Osteoblast (primary cell): ENCODE data around the gene KCNJ13. TPM values are rescaled to one million over a fixed set of nuclear protein-coding genes. Genes with fewer than 3 reads are reported as not detected.

Source experiments
- DNase-seq: peaks from one replicate; pipeline ENCODE4 v3.0.0; 2011; ENCODE audit warnings: low spot score, mixed read lengths; ENCODE audit not compliant: insufficient read length; ENCODE audit errors: missing footprints
- H2AFZ ChIP-seq: 2 replicates; pipeline ENCODE4 v1.6.0; 2011; ENCODE audit warnings: mild to moderate bottlenecking, low read length
- H3K27ac ChIP-seq: 2 replicates; pipeline ENCODE4 v1.5.1; 2011; ENCODE audit warnings: mild to moderate bottlenecking, low read depth, low read length, moderate library complexity
- H3K27me3 ChIP-seq: 2 replicates; pipeline ENCODE4 v1.6.0; 2012; ENCODE audit warnings: mild to moderate bottlenecking, control low read depth, inconsistent platforms, low read length, moderate library complexity; ENCODE audit not compliant: insufficient read depth
- H3K36me3 ChIP-seq: 2 replicates; pipeline ENCODE4 v1.5.1; 2011; ENCODE audit warnings: mild to moderate bottlenecking, low read length, control low read depth, moderate library complexity; ENCODE audit not compliant: insufficient read depth
- H3K4me1 ChIP-seq: 2 replicates; pipeline ENCODE4 v1.5.1; 2011; ENCODE audit warnings: mild to moderate bottlenecking, low read length, control low read depth, moderate library complexity; ENCODE audit not compliant: insufficient read depth
- H3K4me2 ChIP-seq: 2 replicates; pipeline ENCODE4 v1.6.0; 2011; ENCODE audit warnings: mild to moderate bottlenecking, low read length; ENCODE audit not compliant: insufficient read depth
- H3K4me3 ChIP-seq: fragments of 200-600 bp; sonication (generic); 3 replicates; pipeline ENCODE4 v1.5.1; 2012; ENCODE audit warnings: mild to moderate bottlenecking, low read length, inconsistent platforms; ENCODE audit not compliant: insufficient read depth
- H3K79me2 ChIP-seq: 2 replicates; pipeline ENCODE4 v1.6.0; 2012; ENCODE audit warnings: mild to moderate bottlenecking, low read length, control low read depth, inconsistent platforms; ENCODE audit not compliant: insufficient read depth
- H3K9me3 ChIP-seq: 2 replicates; pipeline ENCODE4 v1.5.1; 2011; ENCODE audit warnings: low read depth, low read length, control low read depth
- H4K20me1 ChIP-seq: 2 replicates; pipeline ENCODE4 v1.6.0; 2012; ENCODE audit warnings: mild to moderate bottlenecking, low read length, control low read depth; ENCODE audit not compliant: insufficient read depth
- CTCF ChIP-seq: IDR thresholded peaks from 2 replicates; pipeline ENCODE4 v1.5.1; 2011; ENCODE audit warnings: mild to moderate bottlenecking, low read depth, low read length, moderate library complexity; ENCODE audit errors: extremely low read depth
- total RNA-seq: library from RNA; depleted of rRNA; stranded (reverse); fragments of >200 nt; gene quantifications from 2 replicates; pipeline ENCODE4 v1.2.3, GENCODE V29; 2012

Gene KCNJ13
- total RNA-seq, 1 donor: not detected

GRCh38 chr2:232791518-232791917 is 15.2 kb upstream of the KCNJ13 start:
- Histone ChIP-seq H4K20me1 (peaks cover 6% of the 10 kb centered on the region), H3K79me2 (peaks cover 2% of the 10 kb centered on the region), H3K36me3 (peaks cover 90% of the 10 kb centered on the region), H3K4me2 (no peak overlapping the region), H3K4me3 (no peak overlapping the region), H3K4me1 (no peaks in the 10 kb centered on the region), H3K27ac (no peak overlapping the region), H3K27me3 (no peaks in the 10 kb centered on the region), H2AFZ (no peak overlapping the region), H3K9me3 (no peaks in the 10 kb centered on the region)
- no peak for DNase-seq
- TF ChIP-seq CTCF: no peak

GRCh38 chr2:232789082-232789481 is 12.7 kb upstream of the KCNJ13 start:
- Histone ChIP-seq H3K4me2 (no peak overlapping the region), H3K27me3 (no peaks in the 10 kb centered on the region), H3K4me3 (no peak overlapping the region), H3K4me1 (no peaks in the 10 kb centered on the region), H3K79me2 (peaks cover 2% of the 10 kb centered on the region), H3K36me3 (peaks cover 74% of the 10 kb centered on the region), H4K20me1 (peaks cover 6% of the 10 kb centered on the region), H2AFZ (no peak overlapping the region), H3K27ac (no peak overlapping the region), H3K9me3 (no peaks in the 10 kb centered on the region)
- TF ChIP-seq CTCF: no peak
- no peak for DNase-seq

- H3K79me2 ChIP-seq: peaks cover 2% of the 10 kb centered on the region
- no peaks in the 10 kb centered on the region for H3K27me3 ChIP-seq
- H3K9me3 ChIP-seq: no peaks in the 10 kb centered on the region
- peaks cover 6% of the 10 kb centered on the region for H4K20me1 ChIP-seq
- H3K4me2 ChIP-seq: no peak overlapping the region
- no peak for TF ChIP-seq CTCF
- peaks cover 63% of the 10 kb centered on the region for H3K36me3 ChIP-seq
- H3K27ac ChIP-seq: no peak overlapping the region
- no peaks in the 10 kb centered on the region for H3K4me1 ChIP-seq
- no peak overlapping the region for H3K4me3 ChIP-seq
- DNase-seq: no peak
- H2AFZ ChIP-seq: no peak overlapping the region
These were observed 11.4 kb upstream of the KCNJ13 start for GRCh38 chr2:232787806-232788205.

GRCh38 chr2:232783278-232783677 is 6.9 kb upstream of the KCNJ13 start:
- Histone ChIP-seq H3K4me2 (no peak overlapping the region), H3K79me2 (peaks cover 5% of the 10 kb centered on the region), H3K27me3 (no peaks in the 10 kb centered on the region), H2AFZ (no peak overlapping the region), H3K36me3 (peaks cover 25% of the 10 kb centered on the region), H4K20me1 (peaks cover 4% of the 10 kb centered on the region), H3K27ac (no peak overlapping the region), H3K9me3 (no peaks in the 10 kb centered on the region), H3K4me3 (no peak overlapping the region), H3K4me1 (no peaks in the 10 kb centered on the region)
- no peak for DNase-seq
- TF ChIP-seq CTCF: no peak
